ENCODE measurements around the gene IFITM2. TPM values are rescaled to one million over a fixed set of nuclear protein-coding genes. Genes with fewer than 3 reads are reported as not detected.

IFITM2 gene
- total RNA-seq, 4 donors from 2014 or later, result 27.8 to 926 (median 269) TPM

DNA sequence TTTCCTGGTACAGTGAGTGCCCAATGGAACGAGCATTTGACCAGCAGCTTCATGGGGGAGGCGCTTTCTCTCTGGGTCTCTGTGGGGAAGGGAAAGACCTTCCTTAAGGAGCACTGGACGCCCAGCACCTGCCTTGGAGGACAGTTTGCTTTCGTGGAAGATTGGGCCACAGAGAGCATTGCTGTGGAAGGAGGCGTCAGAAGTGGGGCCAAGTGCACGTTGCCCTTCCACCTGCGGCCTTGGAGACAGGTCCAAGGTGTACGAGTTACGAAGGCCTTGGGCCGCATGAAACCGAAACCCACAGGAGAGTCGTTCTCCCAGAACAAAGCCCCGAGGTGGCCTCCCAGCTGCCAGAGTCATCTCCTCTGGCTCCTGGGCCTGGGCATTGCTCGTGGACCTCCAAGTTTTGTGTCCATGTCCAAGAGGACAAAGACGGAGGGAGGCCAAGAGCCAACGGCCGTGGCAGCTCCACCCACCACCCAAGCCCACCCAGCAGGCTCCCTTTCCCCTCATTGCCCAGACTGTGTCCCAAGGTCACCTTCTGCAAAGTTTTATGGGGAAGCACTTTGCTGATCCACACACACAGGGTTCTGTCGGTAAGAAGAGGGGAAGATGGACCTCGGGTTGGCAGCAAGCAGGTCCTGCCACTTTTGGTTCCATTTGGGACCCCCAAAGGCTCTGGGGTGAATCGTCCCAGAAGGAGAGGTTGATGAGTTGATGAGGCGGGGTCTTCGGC is 35.3 kb upstream of the IFITM2 start:
- DNase-seq, result no peak
- Histone ChIP-seq H3K9me3 (peaks cover 0 to 5% of the 10 kb centered on the region in 2 donors), H3K36me3 (no peaks in the 10 kb centered on the region), H3K4me1 (no peaks in the 10 kb centered on the region), H3K4me3 (no peak overlapping the region), H3K27me3 (no peaks in the 10 kb centered on the region), H3K27ac (no peak overlapping the region)
- TF ChIP-seq, protein P1, sequence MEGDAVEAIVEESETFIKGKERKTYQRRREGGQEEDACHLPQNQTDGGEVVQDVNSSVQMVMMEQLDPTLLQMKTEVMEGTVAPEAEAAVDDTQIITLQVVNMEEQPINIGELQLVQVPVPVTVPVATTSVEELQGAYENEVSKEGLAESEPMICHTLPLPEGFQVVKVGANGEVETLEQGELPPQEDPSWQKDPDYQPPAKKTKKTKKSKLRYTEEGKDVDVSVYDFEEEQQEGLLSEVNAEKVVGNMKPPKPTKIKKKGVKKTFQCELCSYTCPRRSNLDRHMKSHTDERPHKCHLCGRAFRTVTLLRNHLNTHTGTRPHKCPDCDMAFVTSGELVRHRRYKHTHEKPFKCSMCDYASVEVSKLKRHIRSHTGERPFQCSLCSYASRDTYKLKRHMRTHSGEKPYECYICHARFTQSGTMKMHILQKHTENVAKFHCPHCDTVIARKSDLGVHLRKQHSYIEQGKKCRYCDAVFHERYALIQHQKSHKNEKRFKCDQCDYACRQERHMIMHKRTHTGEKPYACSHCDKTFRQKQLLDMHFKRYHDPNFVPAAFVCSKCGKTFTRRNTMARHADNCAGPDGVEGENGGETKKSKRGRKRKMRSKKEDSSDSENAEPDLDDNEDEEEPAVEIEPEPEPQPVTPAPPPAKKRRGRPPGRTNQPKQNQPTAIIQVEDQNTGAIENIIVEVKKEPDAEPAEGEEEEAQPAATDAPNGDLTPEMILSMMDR (IDR thresholded peaks at IDR 0.05), result no peak
- TF ChIP-seq POLR2A (IDR thresholded peaks at IDR 0.05), result no peak
- intact Hi-C loops (cut with DNase I; ENCODE audit: low total_unique reads), result no loop called here

DNA sequence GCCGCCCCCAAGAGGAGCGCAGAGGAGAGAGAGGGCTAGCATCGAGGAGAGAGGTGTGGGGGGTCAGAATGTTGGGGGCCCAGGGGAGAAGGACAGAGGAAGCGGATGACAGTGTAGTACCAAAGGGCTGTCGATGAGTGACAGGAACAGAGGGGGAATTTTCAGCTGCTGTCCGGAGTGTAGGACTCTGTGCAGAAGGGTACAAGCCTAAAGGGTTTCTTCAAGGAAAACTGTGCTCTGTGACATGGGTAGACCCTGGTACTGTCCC is 34.8 kb upstream of the IFITM2 start:
- intact Hi-C loops (cut with DNase I; ENCODE audit: low total_unique reads), result no loop called here
- Histone ChIP-seq H3K4me1 (no peaks in the 10 kb centered on the region), H3K36me3 (no peaks in the 10 kb centered on the region), H3K9me3 (peaks cover 0 to 5% of the 10 kb centered on the region in 2 donors), H3K27me3 (no peaks in the 10 kb centered on the region), H3K27ac (no peak overlapping the region), H3K4me3 (no peak overlapping the region)
- no peak for TF ChIP-seq POLR2A (IDR thresholded peaks at IDR 0.05)
- TF ChIP-seq, protein P1 (IDR thresholded peaks at IDR 0.05), result no peak
- no peak for DNase-seq

DNA sequence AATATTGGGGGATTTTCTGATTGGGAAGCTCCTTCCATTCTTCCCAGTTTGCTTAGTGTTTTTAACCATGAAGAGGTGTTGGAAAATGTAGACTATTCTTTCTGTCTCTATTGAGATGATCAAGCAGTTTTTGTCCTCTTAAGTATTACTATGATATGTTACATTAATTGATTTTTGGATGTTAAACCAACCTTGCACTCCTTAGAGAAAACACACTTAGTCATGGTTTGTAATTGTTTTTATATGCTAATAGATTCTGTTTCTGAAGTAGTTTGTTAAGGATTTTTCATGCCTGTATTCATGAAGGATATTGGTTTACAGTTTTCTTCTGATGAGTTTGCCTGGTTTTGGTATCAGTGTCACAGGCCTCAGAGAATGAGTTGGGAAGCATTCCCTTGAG is 31.4 kb upstream of the IFITM2 start:
- DNase-seq, result no peak
- intact Hi-C loops (cut with DNase I; ENCODE audit: low total_unique reads), result no loop called here
- TF ChIP-seq POLR2A (IDR thresholded peaks at IDR 0.05), result no peak
- TF ChIP-seq, protein P1 (IDR thresholded peaks at IDR 0.05), result no peak
- H3K27me3 ChIP-seq, result peaks cover 15 to 24% of the 10 kb centered on the region in 2 donors
- no peak overlapping the region for H3K4me3 ChIP-seq
- H3K27ac ChIP-seq, result no peak overlapping the region
- peaks cover 0 to 5% of the 10 kb centered on the region in 2 donors for H3K9me3 ChIP-seq
- peaks cover 0 to 7% of the 10 kb centered on the region in 2 donors for H3K4me1 ChIP-seq
- no peaks in the 10 kb centered on the region for H3K36me3 ChIP-seq

DNA sequence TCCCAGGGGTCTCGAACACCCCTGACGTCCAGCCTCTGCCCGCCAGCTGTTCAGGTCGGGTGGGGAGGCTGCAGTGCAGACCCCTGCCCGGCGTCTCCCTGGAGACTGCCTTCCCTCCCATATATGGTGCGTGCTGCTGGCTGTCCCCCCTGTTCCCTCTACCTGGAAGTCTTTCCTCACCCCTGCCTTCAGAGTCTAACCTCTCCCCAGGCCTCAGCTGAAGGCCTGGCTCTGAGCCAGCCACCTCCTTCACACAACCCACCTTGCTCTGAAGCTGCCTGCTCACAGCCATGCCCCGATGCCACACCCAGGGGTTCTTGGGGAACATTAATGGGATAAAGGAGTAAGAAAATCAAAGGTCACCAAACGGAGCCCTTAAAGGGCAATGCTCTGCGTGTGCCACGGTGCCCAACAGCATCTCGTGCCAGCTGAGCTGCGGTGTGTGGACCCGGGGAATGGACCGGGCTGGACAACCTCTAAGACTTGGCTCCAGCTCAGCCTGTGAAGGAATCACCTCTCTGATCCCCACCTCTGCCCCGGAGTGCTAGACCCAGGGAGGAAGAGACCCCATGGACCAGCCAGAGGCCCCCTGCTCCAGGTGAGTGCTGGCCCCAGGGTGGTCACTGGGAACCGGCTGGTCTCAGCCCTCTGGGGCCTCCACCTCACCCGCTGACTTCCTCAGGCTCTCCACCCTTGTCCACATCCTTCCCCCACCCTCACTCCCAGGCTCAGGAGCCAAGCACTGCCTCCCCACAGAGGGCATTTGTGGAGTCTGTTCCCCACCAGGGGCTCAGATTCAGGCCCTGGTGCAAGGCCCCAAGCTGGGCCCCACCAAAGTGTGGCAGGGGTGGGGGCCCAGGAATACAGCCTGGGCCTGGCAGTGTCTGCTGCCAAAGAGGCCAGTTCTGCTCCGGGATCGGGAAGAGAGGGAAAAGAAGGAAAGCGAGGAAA is 29.3 kb upstream of the IFITM2 start, which contains the start of gene NLRP6:
Gene NLRP6 (plus strand): TSS at position 407 of the 951 bp plus-strand sequence. CDS start 163 bp downstream, at position 570.
- Histone ChIP-seq H3K36me3 (no peaks in the 10 kb centered on the region), H3K4me3 (no peak within 1 kb of the TSS), H3K27ac (no peak within 1 kb of the TSS), H3K27me3 (peaks cover 29 to 32% of the 10 kb centered on the region in 2 donors), H3K9me3 (peaks cover 0 to 5% of the 10 kb centered on the region in 2 donors), H3K4me1 (peaks cover 0 to 7% of the 10 kb centered on the region in 2 donors)
- intact Hi-C loops (cut with DNase I; ENCODE audit: low total_unique reads), result no loop called here
- peak in 1 of 2 donors; percentile 12 for DNase-seq
- TF ChIP-seq, protein P1 (IDR thresholded peaks at IDR 0.05), result no peak
- no peak for TF ChIP-seq POLR2A (IDR thresholded peaks at IDR 0.05)

Data from uterus (tissue), 4 donors.